RWPE2 (cell line): ENCODE data around the gene CCDC57.

ENCODE experiments used
- ATAC-seq: fragments of 200-7000 bp; cut with Tn5 transposase; 3 replicates; pipeline ENCODE4 v1.9.1; 2021; ENCODE audit warnings: low read depth
- DNase-seq: peaks from one replicate; pipeline ENCODE4 v3.0.0-alpha.2; 2020; ENCODE audit warnings: low spot score
- H3K27ac ChIP-seq: fragments of 450-650 bp; 2 replicates; pipeline ENCODE4 v1.5.1; 2017; ENCODE audit warnings: mild to moderate bottlenecking; ENCODE audit not compliant: poor library complexity, severe bottlenecking
- H3K27me3 ChIP-seq: fragments of 250-450 bp; sonication (Bioruptor Pico); 2 replicates; pipeline ENCODE4 v1.5.1; 2021; ENCODE audit warnings: mild to moderate bottlenecking, moderate library complexity; ENCODE audit not compliant: insufficient read depth, poor library complexity, severe bottlenecking
- H3K36me3 ChIP-seq: fragments of 250-450 bp; sonication (Bioruptor Pico); 2 replicates; pipeline ENCODE4 v1.5.1; 2020; ENCODE audit warnings: low read depth, mild to moderate bottlenecking, moderate library complexity
- H3K4me1 ChIP-seq: fragments of 250-450 bp; sonication (Bioruptor Pico); 2 replicates; pipeline ENCODE4 v1.5.1; 2021; ENCODE audit warnings: mild to moderate bottlenecking, moderate library complexity; ENCODE audit not compliant: insufficient read depth, poor library complexity, severe bottlenecking
- H3K4me3 ChIP-seq: fragments of 250-450 bp; sonication (Bioruptor Pico); 2 replicates; pipeline ENCODE4 v1.5.1; 2021; ENCODE audit warnings: mild to moderate bottlenecking, moderate library complexity; ENCODE audit not compliant: severe bottlenecking
- H3K9me3 ChIP-seq: fragments of 250-450 bp; sonication (Bioruptor Pico); 2 replicates; pipeline ENCODE4 v1.5.1; 2021; ENCODE audit warnings: mild to moderate bottlenecking, moderate library complexity; ENCODE audit not compliant: severe bottlenecking
- TF ChIP-seq, protein P1 (sequence below): fragments of 450-650 bp; IDR thresholded peaks from one replicate; pipeline ENCODE4 v1.5.1; 2017; ENCODE audit warnings: mild to moderate bottlenecking, moderate library complexity; ENCODE audit not compliant: poor library complexity, severe bottlenecking

Gene CCDC57

DNA sequence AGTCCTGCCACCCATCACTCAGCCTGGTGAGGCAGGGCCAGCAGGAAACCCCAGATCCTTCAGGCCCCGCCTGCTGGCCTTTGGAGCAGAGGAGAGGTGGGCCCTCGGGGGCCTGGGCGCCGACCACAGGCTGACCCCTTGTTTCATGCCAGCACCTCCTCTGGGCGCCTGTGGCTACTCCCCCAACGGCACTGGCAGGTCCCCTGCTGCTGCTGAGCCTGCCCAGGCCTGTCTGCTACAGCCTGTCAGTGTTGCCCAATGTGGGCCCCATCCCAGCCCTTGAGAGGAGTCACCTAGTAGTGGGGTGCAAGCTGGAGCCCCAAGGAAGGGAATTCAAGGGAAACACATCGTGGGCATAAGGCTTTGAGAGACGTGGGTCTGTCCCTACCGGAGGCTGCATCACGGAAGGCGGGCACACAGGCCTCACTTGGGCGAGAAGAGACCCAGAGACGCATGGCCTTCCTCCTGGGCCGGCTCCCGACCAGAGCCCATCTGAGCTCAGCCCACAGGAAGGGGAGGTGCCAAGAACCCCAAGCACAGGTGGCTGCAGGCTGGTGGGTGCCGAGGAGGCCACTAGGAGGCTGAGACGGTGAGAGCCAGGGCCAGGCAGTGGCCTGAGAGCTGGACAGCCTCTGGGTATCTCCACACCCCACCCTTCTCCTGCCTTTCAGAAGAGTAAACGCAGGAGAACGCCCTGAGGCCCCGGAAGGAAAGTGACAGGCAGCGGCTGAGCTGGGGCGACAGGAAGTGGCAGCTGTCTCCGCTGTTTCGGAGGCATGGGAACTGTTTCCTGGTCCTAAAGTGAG, 106.6 kb downstream of the CCDC57 start:
- TF ChIP-seq, protein P1, sequence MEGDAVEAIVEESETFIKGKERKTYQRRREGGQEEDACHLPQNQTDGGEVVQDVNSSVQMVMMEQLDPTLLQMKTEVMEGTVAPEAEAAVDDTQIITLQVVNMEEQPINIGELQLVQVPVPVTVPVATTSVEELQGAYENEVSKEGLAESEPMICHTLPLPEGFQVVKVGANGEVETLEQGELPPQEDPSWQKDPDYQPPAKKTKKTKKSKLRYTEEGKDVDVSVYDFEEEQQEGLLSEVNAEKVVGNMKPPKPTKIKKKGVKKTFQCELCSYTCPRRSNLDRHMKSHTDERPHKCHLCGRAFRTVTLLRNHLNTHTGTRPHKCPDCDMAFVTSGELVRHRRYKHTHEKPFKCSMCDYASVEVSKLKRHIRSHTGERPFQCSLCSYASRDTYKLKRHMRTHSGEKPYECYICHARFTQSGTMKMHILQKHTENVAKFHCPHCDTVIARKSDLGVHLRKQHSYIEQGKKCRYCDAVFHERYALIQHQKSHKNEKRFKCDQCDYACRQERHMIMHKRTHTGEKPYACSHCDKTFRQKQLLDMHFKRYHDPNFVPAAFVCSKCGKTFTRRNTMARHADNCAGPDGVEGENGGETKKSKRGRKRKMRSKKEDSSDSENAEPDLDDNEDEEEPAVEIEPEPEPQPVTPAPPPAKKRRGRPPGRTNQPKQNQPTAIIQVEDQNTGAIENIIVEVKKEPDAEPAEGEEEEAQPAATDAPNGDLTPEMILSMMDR: peak; percentile 38
- H3K27ac ChIP-seq: peak overlapping the region; percentile 68
- DNase-seq: no peak
- H3K9me3 ChIP-seq: no peaks in the 10 kb centered on the region
- peak; percentile 74 for ATAC-seq
- peaks cover 40% of the 10 kb centered on the region for H3K4me1 ChIP-seq
- H3K36me3 ChIP-seq: no peaks in the 10 kb centered on the region
- H3K27me3 ChIP-seq: no peaks in the 10 kb centered on the region
- peak overlapping the region; percentile 4 for H3K4me3 ChIP-seq

DNA sequence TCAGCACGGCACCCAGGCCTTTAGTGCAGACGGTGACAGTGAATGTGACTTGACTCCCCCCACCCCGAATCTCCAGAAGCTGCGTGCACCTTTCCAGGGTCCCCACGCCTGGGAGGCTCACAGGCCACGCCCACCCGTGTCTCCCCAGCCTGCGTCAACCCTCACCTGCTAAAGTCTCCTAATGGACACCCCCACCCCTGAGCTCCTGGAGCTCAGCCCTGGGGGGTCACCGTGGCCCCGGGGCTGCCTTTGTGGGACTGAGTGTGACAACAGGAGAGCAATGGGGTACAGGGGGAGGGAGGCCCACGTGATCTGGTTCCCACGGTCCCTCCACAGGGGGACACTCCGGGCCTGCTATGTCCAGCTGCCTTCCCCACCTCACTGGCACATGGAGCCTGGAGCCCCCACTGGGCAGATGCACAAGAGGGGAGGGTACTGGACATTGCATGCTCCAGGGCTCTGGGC, 107.2 kb downstream of the CCDC57 start:
- Histone ChIP-seq H3K4me1 (peaks cover 37% of the 10 kb centered on the region), H3K27me3 (no peaks in the 10 kb centered on the region), H3K36me3 (no peaks in the 10 kb centered on the region), H3K27ac (peak overlapping the region; percentile 68), H3K4me3 (no peak overlapping the region), H3K9me3 (no peaks in the 10 kb centered on the region)
- ATAC-seq (no peak), DNase-seq (no peak)
- TF ChIP-seq, protein P1: no peak

DNA sequence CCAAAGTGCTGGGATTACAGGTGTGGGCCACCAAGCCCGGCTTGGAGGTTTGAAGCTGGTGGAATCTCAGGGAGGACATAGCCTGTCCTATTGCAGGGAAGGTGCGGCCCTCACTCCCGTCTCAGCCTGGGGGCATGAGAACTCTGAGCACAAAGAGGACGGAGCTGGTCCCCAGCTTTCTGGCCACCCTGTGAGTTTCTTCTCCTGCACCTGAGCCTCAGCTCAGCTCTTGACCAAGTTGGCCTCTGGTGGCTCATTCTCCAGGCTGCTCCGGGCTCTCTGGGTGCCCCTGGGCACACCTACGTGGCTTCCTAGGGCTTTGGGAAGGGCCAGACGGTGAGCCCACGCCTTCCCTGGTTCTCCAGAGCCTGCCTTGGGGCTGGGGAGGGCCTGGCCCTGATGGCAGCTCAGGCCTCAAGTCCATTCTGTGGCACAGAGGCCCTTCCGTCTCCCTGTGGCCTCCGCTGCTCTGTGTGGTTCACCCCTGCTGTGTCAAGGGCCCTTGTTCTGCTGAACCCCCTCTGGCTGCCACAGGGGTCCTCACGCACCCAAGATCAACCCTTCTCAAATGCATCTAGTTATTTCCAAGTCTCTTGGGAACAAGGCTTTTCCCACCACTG, 107.7 kb downstream of the CCDC57 start:
- peaks cover 36% of the 10 kb centered on the region for H3K4me1 ChIP-seq
- no peaks in the 10 kb centered on the region for H3K36me3 ChIP-seq
- H3K27ac ChIP-seq: peak overlapping the region; percentile 68
- H3K4me3 ChIP-seq: no peak overlapping the region
- ATAC-seq (no peak), DNase-seq (no peak)
- H3K9me3 ChIP-seq: no peaks in the 10 kb centered on the region
- TF ChIP-seq, protein P1: no peak
- no peaks in the 10 kb centered on the region for H3K27me3 ChIP-seq

DNA sequence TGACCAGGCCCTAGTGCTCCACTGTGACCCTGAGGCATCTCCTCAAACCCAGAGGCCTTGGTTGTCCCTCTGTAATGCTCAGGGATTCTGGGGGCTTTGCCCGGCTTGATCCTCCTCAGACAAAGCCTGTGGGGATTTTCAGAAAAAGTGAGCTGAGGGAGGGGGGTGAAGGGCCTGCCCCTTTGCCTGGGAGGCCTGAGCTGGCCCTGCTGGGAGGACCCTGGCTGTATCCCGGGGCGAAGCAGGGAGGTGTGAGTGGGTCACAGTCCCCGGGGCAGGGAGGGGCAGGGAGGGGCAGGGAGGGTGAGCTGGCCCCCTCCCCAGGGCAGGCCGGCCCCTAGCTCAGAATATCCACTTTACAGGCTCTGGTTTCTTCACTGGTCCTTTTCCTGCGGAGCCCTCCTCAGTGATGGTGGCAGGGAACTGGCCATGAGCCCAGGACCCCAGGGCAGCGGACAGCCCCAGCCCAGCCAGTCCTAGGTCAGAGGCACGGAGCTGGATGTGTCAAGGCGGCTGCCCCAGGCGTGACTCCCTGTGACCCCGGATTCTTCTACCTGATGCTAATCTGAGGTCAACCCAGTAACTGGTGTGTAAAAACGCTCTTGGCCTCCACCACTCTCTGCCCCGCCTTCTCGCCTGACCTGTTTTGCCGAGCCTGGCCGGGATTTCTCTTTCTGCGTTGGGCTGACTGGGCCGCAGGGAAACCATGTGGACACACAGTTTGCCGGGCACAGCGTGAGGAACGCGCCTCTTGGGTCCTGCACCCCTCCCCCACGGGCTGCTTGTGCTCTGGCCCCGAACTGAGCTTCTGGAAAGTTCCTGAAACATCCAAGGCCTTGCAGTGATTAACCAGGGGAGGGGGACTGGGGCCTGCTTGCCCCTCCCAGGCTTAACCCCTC, 108.8 kb downstream of the CCDC57 start:
- no peak for DNase-seq
- peak overlapping the region; percentile 68 for H3K27ac ChIP-seq
- no peaks in the 10 kb centered on the region for H3K27me3 ChIP-seq
- ATAC-seq: peak; percentile 18
- TF ChIP-seq, protein P1: no peak
- H3K4me3 ChIP-seq: no peak overlapping the region
- no peaks in the 10 kb centered on the region for H3K9me3 ChIP-seq
- peaks cover 44% of the 10 kb centered on the region for H3K4me1 ChIP-seq
- H3K36me3 ChIP-seq: no peaks in the 10 kb centered on the region
